Mesothelial cell of epicardium (in vitro differentiated cells): Measurements from ENCODE around the gene STK26. TPM values are rescaled to one million over a fixed set of nuclear protein-coding genes. Genes with fewer than 3 reads are reported as not detected.
"Not testable (repeated sequence)": the region's sequence is repeated elsewhere in the genome, so short reads cannot be mapped to it uniquely, and the experiment has no call there.

ENCODE experiments used
- DNase-seq, 2 experiments: peaks; one replicate each; pipeline ENCODE4 v3.0.0; 2021; ENCODE audit warnings: low spot score in 2 of 2; ENCODE audit not compliant: unreplicated experiment in 2 of 2
- H3K27ac Mint-ChIP-seq: 2 replicates; pipeline ENCODE4 v1.8.0; 2021; ENCODE audit warnings: mixed read lengths
- H3K27me3 Mint-ChIP-seq: 2 replicates; pipeline ENCODE4 v1.8.0; 2021; ENCODE audit warnings: low read depth, mixed read lengths
- H3K36me3 Mint-ChIP-seq: 2 replicates; pipeline ENCODE4 v1.8.0; 2021; ENCODE audit warnings: mixed read lengths
- H3K4me1 Mint-ChIP-seq: 2 replicates; pipeline ENCODE4 v1.8.0; 2021; ENCODE audit warnings: mixed read lengths
- H3K4me3 Mint-ChIP-seq: 2 replicates; pipeline ENCODE4 v1.8.0; 2021; ENCODE audit warnings: mild to moderate bottlenecking, moderate library complexity, mixed read lengths
- H3K9me3 Mint-ChIP-seq: 2 replicates; pipeline ENCODE4 v1.8.0; 2021; ENCODE audit warnings: mixed read lengths
- total RNA-seq: library from RNA; stranded (reverse); gene quantifications from 3 replicates; pipeline ENCODE4 v1.2.1, GENCODE V29; 2021
- TF ChIP-seq, protein P1 (sequence below): fragments of 200-600 bp; sonication (generic); IDR thresholded peaks from one replicate; pipeline ENCODE4 v1.5.0; 2021; ENCODE audit warnings: antibody characterized with exemption; ENCODE audit not compliant: unreplicated experiment

The STK26 gene
- total RNA-seq, 1 donor from 2014 or later = 96.0 TPM

DNA sequence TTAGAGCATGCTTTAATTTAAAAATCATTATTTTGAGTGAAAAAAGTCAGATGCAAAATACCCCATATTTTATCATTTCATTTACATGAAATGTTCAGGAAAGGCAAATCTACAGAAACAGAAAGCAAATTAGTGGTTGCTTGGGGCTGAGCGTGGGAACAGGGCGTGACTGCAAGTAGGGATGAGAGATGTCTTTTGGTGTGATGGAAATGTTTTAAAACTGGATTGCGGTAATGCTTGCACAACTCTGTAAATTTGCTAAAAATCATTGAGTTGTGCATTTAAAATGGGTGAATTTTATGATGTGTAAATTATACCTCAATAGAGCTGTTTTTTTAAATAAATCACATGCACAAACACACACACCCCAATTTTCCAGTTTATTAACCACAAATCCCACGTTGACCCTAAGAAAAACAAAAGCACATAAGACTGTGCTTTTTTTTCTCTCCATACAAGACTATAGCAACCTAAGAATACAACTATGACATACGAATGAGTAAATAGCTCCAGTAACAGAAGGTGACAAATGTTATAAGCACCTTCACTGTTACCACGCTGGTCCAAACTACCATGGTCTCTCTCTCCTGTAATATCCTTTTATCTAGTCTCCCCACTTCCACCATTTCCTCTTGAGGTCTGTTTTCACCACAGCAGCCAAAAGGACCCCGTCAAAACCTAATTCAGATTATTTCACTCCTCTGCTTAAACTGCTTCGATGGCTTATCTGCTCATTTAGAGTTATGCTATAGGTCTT, 67.5 kb downstream of the STK26 start:
- TF ChIP-seq, protein P1, sequence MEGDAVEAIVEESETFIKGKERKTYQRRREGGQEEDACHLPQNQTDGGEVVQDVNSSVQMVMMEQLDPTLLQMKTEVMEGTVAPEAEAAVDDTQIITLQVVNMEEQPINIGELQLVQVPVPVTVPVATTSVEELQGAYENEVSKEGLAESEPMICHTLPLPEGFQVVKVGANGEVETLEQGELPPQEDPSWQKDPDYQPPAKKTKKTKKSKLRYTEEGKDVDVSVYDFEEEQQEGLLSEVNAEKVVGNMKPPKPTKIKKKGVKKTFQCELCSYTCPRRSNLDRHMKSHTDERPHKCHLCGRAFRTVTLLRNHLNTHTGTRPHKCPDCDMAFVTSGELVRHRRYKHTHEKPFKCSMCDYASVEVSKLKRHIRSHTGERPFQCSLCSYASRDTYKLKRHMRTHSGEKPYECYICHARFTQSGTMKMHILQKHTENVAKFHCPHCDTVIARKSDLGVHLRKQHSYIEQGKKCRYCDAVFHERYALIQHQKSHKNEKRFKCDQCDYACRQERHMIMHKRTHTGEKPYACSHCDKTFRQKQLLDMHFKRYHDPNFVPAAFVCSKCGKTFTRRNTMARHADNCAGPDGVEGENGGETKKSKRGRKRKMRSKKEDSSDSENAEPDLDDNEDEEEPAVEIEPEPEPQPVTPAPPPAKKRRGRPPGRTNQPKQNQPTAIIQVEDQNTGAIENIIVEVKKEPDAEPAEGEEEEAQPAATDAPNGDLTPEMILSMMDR = no peak
- no peaks in the 10 kb centered on the region for H3K36me3 Mint-ChIP-seq
- H3K27me3 Mint-ChIP-seq = no peaks in the 10 kb centered on the region
- H3K9me3 Mint-ChIP-seq = peaks cover 6% of the 10 kb centered on the region
- no peak overlapping the region for H3K4me3 Mint-ChIP-seq
- H3K27ac Mint-ChIP-seq = no peak overlapping the region
- no peak for DNase-seq
- H3K4me1 Mint-ChIP-seq = peaks cover 28% of the 10 kb centered on the region

DNA sequence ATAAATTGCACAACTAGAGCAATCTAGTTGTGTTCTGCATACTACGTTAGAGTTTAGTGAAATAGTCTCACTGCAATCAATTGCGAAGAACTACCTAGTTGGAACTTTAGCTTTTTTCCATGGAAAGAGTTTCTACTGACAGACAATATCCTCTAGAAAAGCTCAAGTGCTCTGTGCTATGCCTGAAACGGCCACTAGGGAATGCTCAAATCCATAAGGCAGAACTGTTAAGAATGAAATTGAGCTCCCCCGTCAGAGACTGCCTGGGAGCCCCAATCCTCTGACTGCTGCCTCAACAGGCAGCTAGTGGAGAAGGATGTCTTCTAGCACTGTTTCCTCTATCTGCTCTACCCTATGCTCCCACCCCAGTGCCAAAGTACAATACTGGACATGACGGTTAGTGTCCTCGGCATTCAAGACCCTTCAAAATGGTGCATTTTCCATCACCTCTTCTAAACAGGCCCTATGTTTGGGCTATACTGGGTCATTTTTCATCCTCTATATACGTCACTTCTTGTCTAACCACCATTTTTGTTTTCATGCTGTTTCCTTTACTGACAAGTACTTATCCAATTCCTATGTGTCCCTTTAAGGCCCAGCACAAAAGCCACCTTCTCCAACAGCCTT, 69.5 kb downstream of the STK26 start:
- Mint-ChIP-seq H3K36me3 (no peaks in the 10 kb centered on the region), H3K27ac (peak overlapping the region; percentile 52), H3K4me1 (peaks cover 26% of the 10 kb centered on the region), H3K27me3 (no peaks in the 10 kb centered on the region), H3K4me3 (no peak overlapping the region), H3K9me3 (peaks cover 6% of the 10 kb centered on the region)
- TF ChIP-seq, protein P1 = peak; percentile 97
- peak in 1 of 2 experiments; percentile 73 for DNase-seq

DNA sequence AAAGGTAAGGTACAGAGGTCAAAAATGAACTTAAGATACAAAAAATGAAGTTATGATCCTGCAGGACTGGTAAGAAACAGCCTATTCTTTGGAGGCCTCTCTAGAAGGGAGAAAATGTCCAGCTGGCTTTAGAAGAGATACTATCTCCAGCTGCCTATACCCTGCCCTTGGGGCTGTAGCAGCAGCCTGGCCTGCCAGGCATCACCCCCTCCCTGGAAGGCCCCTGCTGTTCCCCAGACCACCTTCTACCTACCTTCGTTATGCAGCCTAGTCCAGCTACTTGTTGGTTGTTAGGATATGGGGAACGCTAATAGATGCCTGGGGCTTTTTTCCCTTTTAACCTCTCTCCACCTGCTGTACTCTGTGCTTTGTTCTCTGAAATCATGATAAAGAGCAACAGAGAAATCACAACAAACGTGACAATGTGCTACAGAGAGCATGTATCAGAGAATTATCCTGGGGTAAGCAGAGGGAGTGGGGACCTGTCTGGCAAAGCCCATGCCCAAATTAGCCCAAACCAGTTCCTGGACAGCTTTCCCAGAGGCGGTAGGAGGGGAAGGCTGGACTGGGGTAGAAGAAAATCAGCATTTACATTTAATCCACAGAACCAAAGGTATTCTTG, 70.2 kb downstream of the STK26 start:
- no peak overlapping the region for H3K4me3 Mint-ChIP-seq
- TF ChIP-seq, protein P1 = no peak
- no peak for DNase-seq
- H3K36me3 Mint-ChIP-seq = no peaks in the 10 kb centered on the region
- H3K4me1 Mint-ChIP-seq = peaks cover 33% of the 10 kb centered on the region
- peaks cover 6% of the 10 kb centered on the region for H3K9me3 Mint-ChIP-seq
- no peaks in the 10 kb centered on the region for H3K27me3 Mint-ChIP-seq
- peak overlapping the region; percentile 77 for H3K27ac Mint-ChIP-seq

DNA sequence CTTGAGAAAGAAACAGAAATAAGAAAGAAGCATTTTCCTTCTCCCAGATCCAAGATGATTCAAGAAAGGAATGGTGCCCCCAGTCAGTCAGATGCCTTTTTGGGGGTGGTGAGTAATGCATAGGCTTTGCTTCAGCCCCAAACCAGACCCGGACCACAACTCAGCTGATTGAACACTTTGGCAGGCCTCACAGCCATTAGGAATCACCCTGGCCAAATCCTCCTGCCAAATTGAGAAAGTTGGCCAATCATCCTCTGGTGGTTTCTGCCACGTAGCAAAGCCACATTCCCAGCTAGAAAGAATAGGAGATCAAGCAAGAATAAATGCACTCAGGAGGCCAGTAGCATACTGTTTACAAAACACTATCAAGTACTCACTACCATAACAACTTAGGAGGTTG, 71.1 kb downstream of the STK26 start:
- Mint-ChIP-seq H3K9me3 (peaks cover 2% of the 10 kb centered on the region), H3K4me1 (peaks cover 40% of the 10 kb centered on the region), H3K27ac (peak overlapping the region; percentile 45), H3K4me3 (no peak overlapping the region), H3K36me3 (no peaks in the 10 kb centered on the region), H3K27me3 (no peaks in the 10 kb centered on the region)
- TF ChIP-seq, protein P1 = no peak
- DNase-seq = no peak

DNA sequence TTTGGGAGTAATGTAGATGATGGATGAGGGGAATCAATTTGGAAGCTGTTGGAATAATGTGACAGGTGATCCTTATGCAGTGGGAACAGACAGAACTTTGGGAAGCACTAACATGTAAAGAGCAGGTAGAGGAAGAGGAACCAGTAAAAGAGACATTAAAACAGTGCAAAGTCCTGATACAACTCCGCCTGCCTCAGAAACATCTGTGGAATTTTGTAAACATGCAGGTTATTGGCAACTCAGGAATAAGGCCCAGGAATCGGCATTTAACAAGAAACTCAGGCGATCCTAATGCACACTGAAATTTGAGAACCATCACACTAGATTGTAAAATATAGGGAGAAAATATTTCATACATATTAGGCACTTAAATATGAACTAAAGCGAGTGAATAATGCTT, 75.6 kb downstream of the STK26 start:
- not testable (repeated sequence) for H3K27me3 Mint-ChIP-seq, DNase-seq, H3K9me3 Mint-ChIP-seq, H3K4me3 Mint-ChIP-seq, H3K36me3 Mint-ChIP-seq
- H3K4me1 Mint-ChIP-seq = peaks cover 26% of the 10 kb centered on the region
- peak overlapping the region; percentile 4 for H3K27ac Mint-ChIP-seq

DNA sequence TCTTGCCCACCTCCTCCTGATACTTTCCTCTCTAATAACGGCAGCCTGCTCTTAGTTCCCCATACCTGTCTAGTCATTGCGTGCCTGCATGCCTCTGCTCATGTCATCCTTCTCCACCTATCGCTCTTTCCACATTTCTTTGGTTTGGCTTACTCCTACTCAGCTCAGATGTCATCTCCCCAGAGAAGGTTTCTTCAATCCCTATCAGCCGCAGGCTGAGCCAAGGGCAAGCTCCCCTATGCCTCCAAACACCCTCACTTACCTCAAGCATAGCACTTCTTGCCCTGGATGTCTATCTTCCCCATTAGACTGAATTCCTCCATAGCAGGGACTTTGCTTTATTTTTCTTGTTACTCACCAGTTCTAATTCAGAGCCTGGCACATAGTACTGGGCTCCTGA, 78.1 kb downstream of the STK26 start:
- peaks cover 20% of the 10 kb centered on the region for H3K4me1 Mint-ChIP-seq
- H3K4me3 Mint-ChIP-seq = no peak overlapping the region

More for the DNA sequence above, 78.1 kb downstream of the STK26 start:
- TF ChIP-seq, protein P1 = no peak
- no peaks in the 10 kb centered on the region for H3K9me3 Mint-ChIP-seq
- H3K27ac Mint-ChIP-seq = no peak overlapping the region
- no peaks in the 10 kb centered on the region for H3K36me3 Mint-ChIP-seq
- DNase-seq = no peak
- H3K27me3 Mint-ChIP-seq = no peaks in the 10 kb centered on the region
